ENCODE results near the gene CCDC92B.

CCDC92B gene

GRCh38 chr17:2718150-2718938 is 31.1 kb downstream of the CCDC92B start:
- no peak for DNase-seq

- DNase-seq = no peak
Measured at GRCh38 chr17:2716649-2717048, 32.8 kb downstream of the CCDC92B start.

DNA sequence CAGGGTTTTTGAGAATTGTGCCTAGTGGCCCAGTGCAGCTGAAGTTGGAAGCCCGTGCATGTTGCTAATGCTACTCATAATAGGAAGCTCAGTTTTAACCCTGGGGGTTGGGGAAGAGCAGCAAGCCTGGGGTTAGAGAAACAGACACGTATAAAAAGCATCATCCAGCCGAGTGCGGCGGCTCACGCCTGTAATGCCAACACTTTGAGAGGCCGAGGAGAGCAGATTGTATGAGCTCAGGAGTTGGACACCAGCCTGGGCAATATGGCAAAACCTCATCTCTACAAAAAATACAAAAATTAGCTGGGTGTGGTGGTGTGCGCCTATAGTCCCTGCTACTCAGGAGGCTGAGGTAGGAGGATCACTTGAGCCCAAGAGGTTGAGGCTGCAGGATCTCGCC is 35.6 kb downstream of the CCDC92B start:
- DNase-seq = no peak

- no peak for DNase-seq
Measured at GRCh38 chr17:2712300-2713043, 37.0 kb downstream of the CCDC92B start.

DNA sequence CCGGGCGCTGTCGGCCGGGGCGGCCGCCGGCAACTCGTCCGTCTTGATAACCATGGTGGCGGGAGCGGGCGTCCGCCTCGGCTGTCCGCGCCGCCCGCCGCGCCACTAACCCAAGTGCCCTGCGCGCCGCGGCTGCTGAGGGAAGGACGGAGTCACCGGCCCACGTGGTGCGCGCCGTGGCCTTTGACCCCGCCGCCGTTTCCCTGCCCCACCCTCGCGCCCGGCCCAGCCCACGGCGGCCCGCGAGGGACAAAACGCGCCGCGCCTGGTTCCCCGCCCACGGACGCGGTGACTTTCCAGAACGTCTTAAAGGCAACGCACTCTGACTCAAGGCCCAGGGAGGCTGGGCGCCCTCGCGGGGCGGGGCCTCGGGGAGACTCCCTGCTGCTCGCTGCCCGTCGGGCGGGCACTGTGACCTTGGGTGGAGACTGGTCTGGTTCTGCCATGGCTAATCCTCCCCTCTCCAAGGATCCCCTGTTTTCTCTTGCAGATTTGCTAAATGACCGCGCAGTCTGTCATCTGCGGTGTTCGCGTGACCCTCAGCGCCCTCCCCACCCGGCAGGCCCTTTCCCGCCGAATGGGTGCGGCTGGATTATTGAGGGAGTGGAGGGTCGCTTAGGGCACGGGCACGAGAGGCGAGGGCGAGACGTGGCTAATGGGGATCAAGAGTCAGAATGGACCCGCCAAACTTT is 37.7 kb downstream of the CCDC92B start, which contains the start of gene CLUH:
CLUH (minus strand) TSS at position 157 of the 692 bp plus-strand sequence; CDS start at position 54, 103 bp downstream.
- DNase-seq = peak; percentile 69 to 71

DNA sequence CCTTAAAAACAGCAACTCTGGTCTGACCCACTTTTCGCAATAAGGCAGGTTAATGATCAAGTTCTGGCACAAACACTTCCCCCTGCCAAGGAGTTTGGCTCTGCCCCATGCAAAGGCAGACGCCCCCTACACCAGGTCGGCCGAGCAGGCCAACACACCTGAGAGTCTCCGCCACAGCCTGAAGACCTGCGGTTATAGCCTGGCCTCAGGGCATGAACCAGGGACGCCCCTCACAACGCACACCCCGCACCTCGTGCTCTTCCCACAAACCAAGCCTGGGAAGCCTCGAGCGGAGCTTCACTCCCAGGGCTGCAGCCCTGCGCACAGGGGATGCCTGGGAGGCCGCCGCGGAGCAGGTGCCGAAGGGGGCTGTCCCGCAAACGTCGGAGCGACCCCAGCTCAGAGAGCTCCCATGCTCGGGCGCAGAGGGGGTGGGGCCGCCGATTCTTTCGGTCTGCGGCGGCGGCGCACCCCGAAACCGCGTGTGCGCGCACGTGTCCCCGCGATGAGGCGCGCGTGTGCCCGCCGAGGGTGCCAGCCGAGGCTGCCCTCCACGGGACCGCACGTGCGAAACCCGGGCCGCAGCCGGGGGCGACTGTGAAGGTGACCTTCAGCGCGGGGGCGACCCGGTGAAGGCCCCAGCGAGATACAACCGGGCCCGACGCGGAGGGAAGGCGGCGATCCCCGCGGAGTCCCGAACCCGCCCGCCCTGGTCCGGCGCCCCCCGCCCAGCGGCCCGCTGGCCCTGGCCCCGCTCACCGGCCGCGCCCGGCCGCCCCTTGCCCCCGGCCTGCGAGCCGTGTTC is 38.4 kb downstream of the CCDC92B start:
- DNase-seq = no peak

GRCh38 chr17:2710071-2710802 is 39.2 kb downstream of the CCDC92B start:
- DNase-seq = no peak

DNA sequence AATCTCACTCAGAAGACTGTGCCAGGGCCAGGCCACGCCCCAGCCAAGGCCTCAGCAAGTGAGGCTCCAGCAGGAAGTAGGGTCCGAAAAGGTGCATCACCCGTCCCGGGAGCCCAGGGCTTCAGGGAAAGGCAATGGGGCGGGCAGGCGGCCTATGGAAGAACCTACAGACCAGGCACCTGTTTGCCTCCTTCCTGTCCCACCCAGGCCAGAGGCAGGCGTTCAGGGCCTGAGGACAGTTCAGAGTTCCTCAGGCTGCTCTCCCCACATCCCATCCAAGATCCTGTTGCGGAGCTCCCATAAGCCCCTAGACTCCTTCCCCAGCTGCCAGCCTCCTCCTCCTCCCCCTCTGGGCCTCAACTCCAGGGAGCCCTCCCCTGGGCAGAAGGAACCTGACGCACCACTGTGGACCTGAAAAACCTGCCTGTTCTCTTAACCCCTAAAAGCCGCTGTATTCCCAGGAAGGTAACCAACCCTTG is 40.2 kb downstream of the CCDC92B start:
- DNase-seq = no peak

- DNase-seq = no peak
Measured at GRCh38 chr17:2708585-2709182, 40.8 kb downstream of the CCDC92B start.

DNA sequence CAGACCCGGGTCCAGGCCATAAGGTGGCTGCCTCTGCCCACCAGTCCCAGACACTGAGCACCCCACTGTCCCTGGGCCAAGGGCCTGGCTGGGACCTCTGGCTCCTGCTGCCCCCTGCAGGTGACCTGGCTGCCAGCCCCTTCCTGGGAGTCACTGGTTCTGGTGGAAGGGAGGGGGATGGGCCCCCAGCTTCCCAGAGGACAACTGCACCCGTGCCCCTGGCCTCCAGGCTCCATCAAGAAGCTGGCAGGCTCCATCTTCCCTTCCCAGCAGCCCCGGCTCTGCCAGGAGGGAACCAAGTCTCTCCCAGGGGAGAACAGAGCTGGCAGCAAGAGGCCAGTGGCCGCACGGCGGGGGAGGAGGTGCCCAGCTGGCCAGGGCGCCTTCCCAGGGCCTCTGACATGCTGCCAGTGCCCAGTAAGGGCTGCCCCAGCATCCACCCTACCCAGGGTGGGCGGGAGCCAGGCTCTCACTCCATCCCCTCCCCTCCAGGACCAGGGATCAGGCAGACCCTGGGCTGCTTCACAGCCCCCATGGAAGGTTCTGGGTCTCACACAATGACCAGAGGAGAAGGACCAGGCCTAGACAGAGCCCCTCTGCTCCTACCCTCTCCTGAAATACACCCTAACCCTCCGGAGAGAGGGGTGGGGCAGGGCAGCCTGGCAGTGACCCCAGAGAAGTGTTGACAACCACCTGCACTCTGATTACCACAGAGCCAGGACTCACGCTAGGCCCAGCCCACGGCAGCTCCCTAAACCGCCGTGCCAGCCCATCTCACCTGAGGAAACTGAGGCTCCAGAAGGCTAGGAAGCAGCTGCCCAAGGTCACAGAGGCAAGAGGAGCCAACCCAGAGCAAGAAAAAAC is 41.5 kb downstream of the CCDC92B start:
- no peak for DNase-seq

- DNase-seq = no peak
Measured at GRCh38 chr17:2706911-2707510, 42.4 kb downstream of the CCDC92B start.

- no peak for DNase-seq
Measured at GRCh38 chr17:2705888-2706795, 43.3 kb downstream of the CCDC92B start.

GRCh38 chr17:2705263-2705662 is 44.2 kb downstream of the CCDC92B start:
- no peak for DNase-seq

GRCh38 chr17:2704890-2705248 is 44.6 kb downstream of the CCDC92B start:
- no peak for DNase-seq

DNA sequence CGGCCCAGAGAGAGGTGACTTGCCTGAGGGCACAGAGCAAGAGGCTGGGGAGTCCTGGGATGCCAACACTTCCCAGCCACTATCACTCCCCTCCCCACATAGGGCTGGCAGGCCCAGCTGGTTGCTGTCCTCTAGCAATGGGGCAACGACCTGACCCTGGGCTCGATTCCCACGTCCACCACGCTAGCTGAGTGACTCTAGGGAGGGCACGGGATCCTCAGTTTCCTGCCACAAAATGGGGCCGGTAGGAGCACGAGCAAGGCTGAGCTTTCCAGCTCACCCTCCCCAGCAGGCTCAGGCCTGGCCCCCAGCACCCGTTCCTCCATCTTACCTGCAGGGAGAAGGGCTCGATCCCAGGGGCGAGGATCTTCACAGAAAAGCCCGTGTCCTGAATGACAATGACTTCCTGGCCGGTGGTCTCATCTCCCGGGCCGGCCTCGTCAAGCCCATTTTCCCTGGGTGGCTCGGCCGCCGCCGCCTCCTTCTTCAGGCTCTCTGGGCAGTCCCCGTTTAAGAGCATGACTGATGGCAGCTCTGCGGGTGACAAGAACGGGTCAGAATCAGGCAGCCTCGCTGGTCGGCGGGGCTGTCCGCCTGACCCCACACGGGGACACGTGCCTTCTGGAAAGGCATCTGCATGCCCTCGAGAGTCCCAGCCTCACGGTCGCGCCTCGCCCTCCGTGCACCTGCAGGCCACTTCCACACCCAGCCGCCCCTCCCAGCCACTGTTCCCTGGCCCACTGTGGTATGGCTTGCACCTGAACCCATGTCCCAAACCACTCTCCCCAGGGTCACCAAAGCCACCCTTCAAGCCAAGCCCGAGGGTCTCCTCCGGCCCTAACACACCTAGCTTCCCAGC is 45.2 kb downstream of the CCDC92B start:
- no peak for DNase-seq

DNA sequence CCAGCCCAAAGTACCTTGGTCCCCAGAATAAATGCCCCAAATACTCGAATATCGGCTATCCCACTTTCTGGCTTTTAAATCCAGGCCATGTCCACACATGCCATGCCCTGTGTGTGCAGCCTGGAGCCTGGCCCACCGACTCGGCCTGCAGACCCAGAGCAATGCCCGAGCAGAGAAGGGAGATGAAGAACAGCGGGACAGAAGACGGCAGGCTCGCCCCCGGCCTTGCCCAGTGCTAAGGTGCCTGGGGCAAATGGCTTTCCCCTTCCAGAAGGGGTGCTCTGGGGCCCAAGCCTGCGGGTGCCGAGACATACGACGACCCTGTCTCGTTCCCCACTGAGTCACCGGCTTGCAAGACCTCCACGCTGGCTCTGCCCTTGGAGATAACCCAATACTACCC is 45.8 kb downstream of the CCDC92B start:
- DNase-seq = no peak

DNA sequence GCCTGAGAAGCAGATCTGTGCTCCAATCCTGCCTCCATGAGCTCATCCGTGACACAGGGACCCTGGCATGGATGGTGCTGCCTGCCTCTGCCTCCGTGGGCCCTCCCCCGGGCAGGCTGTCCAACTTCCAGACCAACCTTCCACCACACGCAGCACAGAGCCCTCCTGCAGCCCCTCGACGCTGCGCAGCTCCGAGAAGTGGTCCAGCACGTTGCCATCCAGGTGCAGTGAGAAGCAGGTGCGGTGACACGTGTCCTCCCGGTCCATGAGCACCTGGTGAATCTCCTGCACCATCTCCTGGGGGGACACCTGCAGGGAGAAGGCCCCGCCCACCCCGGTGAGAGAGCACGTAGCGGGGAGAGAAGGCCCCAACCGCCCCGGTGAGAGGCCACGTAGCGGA is 46.3 kb downstream of the CCDC92B start:
- no peak for DNase-seq
